Activated T-helper 2 cell treated with anti-CD3 and anti-CD28 coated beads, Interferon-gamma antibody, Interleukin-2, Interleukin-4, amounts not matched to agents 10 μg/mL and 5 μg/mL and 100 μg/mL, durations not matched to agents 14 hours and 24 hours and 36 hours (primary cell): ENCODE results near the gene LGALS7. TPM values are rescaled to one million over a fixed set of nuclear protein-coding genes. Genes with fewer than 3 reads are reported as not detected.
"Not testable (repeated sequence)": the region's sequence is repeated elsewhere in the genome, so short reads cannot be mapped to it uniquely, and the experiment has no call there.

Source experiments
- DNase-seq: peaks from one replicate; pipeline ENCODE4 v3.0.0; 2021; ENCODE audit warnings: low spot score
- H3K27ac Mint-ChIP-seq: one replicate; pipeline ENCODE4 v1.8.0; 2021; ENCODE audit warnings: mixed read lengths
- H3K27me3 Mint-ChIP-seq: one replicate; pipeline ENCODE4 v1.8.0; 2021; ENCODE audit warnings: low read depth, mixed read lengths
- H3K36me3 Mint-ChIP-seq: one replicate; pipeline ENCODE4 v1.8.0; 2021; ENCODE audit warnings: low read depth, mixed read lengths
- H3K4me1 Mint-ChIP-seq: one replicate; pipeline ENCODE4 v1.8.0; 2021; ENCODE audit warnings: low read depth, mixed read lengths
- H3K4me3 Mint-ChIP-seq: one replicate; pipeline ENCODE4 v1.8.0; 2021; ENCODE audit warnings: low read depth, mild to moderate bottlenecking, moderate library complexity, mixed read lengths
- H3K9me3 Mint-ChIP-seq: one replicate; pipeline ENCODE4 v1.8.0; 2021; ENCODE audit warnings: mixed read lengths
- intact Hi-C: fragments of 100-400 bp; cut with micrococcal nuclease; formaldehyde crosslinking; loops from one replicate; pipeline ENCODE4 v1.15.1; 2023
- total RNA-seq: library from RNA; stranded (reverse); gene quantifications from 2 replicates; pipeline ENCODE4 v1.2.3, GENCODE V29; 2022

The LGALS7 gene
- total RNA-seq, 1 donor from 2014 or later, result not detected

DNA sequence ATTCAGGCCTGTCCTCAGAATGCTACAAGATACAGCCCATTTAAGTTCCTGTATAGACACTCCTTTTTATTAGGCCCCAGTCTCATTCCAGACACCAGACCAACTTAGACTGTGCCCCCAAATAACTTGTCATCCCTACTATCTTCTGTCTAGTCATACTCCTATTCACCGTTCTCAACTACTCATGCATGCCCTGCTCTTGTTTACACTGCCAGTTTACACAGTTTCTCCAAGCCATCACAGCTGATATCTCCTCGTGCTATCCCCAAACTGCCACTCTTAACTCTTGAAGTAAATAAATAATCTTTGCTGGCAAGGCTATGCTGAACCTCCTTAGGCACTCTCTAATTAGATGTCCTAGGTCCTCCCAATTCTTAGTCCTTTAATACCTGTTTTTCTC is 19.1 kb downstream of the LGALS7 start:
- not testable (repeated sequence) for H3K4me3 Mint-ChIP-seq, DNase-seq
- H3K27me3 Mint-ChIP-seq, result peaks cover 18% of the 10 kb centered on the region

DNA sequence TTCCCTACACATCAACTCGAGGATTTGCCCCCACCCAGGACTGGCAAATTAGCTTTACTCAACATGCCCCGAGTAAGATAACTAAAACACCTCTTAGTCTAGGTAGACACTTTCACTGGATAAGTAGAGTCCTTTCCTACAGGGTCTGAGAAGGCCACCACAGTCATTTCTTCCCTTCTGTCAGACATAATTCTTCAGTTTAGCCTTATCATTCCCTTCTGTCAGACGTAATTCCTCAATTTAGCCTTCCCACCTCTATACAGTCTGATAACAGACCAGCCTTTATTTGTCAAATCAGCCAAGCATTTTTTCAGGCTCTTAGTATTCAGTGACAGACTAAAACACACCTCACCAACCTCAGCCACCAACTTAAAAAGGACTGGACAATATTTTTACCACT is 19.5 kb downstream of the LGALS7 start:
- intact Hi-C loops, result loop anchor here (10.0 kb wide), 1 partner anchor 51 kb away; no protein-coding TSS in a partner anchor
- H3K36me3 Mint-ChIP-seq, H3K9me3 Mint-ChIP-seq, H3K4me3 Mint-ChIP-seq, H3K27ac Mint-ChIP-seq, DNase-seq, H3K4me1 Mint-ChIP-seq: not testable (repeated sequence)
- peaks cover 18% of the 10 kb centered on the region for H3K27me3 Mint-ChIP-seq

More for the DNA sequence above, 19.1 kb downstream of the LGALS7 start:
- intact Hi-C loops, result loop anchor here (10.0 kb wide), 1 partner anchor 51 kb away; no protein-coding TSS in a partner anchor
- not testable (repeated sequence) for H3K36me3 Mint-ChIP-seq, H3K4me1 Mint-ChIP-seq, H3K27ac Mint-ChIP-seq, H3K9me3 Mint-ChIP-seq

DNA sequence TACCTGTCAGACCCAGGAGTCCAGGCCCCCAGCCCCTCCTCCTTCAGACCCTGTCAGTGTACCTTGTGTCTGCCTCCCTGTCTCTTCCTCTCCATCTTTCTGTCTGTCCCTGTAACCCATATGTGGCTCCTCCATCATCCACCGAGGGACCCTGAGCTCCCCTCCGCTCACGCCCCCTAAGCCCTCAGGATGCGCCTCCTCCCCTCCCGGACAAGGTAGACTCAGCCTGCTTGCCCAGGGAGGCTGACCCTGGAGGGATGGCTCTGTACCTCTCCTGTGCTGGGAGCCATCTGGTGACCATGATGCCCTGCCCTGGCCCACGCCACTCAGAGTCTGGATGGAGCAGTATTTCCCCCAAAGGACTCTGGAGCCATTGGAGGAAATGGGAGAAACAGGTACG is 28.0 kb downstream of the LGALS7 start:
- Mint-ChIP-seq H3K27ac (no peak overlapping the region), H3K9me3 (no peaks in the 10 kb centered on the region), H3K27me3 (peaks cover 9% of the 10 kb centered on the region), H3K4me1 (no peaks in the 10 kb centered on the region), H3K36me3 (no peaks in the 10 kb centered on the region), H3K4me3 (no peak overlapping the region)
- no peak for DNase-seq
- intact Hi-C loops, result no loop called here

DNA sequence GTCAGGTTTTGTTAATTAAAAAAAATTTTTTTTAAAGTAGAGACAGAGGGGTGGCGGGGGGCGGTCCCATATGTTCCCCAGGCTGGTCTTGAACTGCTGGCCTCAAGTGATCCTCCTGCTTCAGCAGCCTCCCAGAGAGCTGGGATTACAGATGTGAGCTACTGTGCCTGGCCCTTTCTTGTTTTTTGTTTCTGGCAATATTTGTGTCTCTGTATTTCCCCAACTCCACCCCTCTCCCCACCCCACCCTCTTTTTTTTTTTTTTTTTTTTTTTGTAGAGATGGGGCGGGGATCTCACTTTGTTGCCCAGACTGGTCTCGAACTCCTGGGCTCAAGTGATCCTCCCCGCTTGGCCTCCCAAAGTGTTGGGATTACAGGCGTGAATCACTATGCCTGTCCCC is 28.4 kb downstream of the LGALS7 start:
- DNase-seq, result no peak
- Mint-ChIP-seq H3K27ac (no peak overlapping the region), H3K36me3 (no peaks in the 10 kb centered on the region)

DNA sequence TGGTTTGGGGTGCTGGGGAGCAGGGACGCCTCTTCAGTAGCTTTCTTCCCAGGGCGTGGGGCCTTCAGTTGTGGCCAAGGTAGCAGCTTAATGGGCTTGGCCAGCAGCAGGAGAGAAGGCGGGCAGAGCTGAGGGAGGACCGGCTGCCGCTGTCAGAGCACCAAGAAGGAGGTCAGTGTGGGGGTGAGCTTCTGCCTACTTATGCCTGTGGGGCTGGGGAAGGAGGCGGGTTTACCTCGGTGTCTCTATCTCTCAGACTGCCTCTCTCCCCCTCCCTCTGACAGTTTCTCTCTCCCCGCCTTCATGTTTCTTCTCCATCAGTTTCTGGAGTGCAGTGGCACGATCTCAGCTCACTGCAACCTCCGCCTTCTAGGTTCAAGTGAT is 29.0 kb downstream of the LGALS7 start, which contains the start of gene CAPN12:
TSS of gene CAPN12 (minus strand) at position 177 of the 384 bp plus-strand sequence. CDS start 309 bp downstream, outside the sequence.
- intact Hi-C loops, result no loop called here
- Mint-ChIP-seq H3K4me1 (peaks cover 4% of the 10 kb centered on the region), H3K36me3 (no peaks in the 10 kb centered on the region)

More for the DNA sequence above, 28.4 kb downstream of the LGALS7 start:
- H3K4me3 Mint-ChIP-seq, result no peak overlapping the region
- intact Hi-C loops, result no loop called here
- H3K27me3 Mint-ChIP-seq, result peaks cover 5% of the 10 kb centered on the region
- no peaks in the 10 kb centered on the region for H3K9me3 Mint-ChIP-seq
- peaks cover under 1% of the 10 kb centered on the region for H3K4me1 Mint-ChIP-seq

DNA sequence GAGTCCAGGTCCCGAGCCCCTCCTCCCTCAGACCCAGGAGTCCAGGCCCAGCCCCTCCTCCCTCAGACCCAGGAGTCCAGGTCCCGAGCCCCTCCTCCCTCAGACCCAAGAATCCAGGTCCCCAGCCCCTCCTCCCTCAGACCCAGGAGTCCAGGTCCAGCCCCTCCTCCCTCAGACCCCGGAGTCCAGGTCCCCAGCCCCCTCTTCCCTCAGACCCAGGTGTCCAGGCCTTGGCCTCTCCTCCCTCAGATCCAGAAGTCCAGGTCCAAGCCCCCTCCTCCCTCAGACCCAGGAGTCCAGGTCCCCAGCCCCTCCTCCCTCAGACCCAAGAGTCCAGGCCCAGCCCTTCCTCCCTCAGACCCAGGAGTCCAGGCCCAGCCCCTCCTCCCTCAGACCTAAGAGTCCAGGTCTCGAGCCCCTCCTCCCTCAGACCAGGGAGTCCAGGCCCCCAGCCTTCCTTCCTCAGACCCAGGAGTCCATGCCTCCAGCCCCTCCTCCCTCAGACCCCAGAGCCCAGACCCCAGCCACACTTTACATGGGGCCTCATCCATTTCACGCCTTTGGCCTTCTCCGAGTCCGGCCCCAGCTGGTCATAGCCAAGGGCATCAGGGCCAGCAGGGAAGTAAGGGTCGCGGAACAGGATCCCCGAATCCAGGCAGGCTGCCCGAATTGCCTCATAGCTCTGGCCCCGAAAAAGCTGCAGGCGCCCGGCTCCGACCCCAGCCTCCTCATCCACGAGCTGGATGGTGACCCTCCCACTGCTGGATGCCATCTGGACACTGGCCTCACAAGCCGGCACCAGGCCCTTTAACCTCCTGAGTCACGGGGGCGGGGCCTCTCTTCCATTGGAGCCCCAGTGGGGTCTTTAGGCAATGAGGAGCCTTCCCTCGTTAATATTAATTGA is 29.7 kb downstream of the LGALS7 start:
- no peak for DNase-seq
- intact Hi-C loops, result no loop called here
- peaks cover 4% of the 10 kb centered on the region for H3K4me1 Mint-ChIP-seq
- H3K9me3 Mint-ChIP-seq, result no peaks in the 10 kb centered on the region
- no peaks in the 10 kb centered on the region for H3K36me3 Mint-ChIP-seq
- H3K27me3 Mint-ChIP-seq, result peaks cover 5% of the 10 kb centered on the region
- H3K27ac Mint-ChIP-seq, result no peak overlapping the region
- no peak overlapping the region for H3K4me3 Mint-ChIP-seq

More for the DNA sequence above, 29.0 kb downstream of the LGALS7 start, which contains the start of gene CAPN12:
- no peaks in the 10 kb centered on the region for H3K9me3 Mint-ChIP-seq
- no peak within 1 kb of the TSS for H3K27ac Mint-ChIP-seq
- no peak within 1 kb of the TSS for H3K4me3 Mint-ChIP-seq
- H3K27me3 Mint-ChIP-seq, result peaks cover 5% of the 10 kb centered on the region
- DNase-seq, result no peak

DNA sequence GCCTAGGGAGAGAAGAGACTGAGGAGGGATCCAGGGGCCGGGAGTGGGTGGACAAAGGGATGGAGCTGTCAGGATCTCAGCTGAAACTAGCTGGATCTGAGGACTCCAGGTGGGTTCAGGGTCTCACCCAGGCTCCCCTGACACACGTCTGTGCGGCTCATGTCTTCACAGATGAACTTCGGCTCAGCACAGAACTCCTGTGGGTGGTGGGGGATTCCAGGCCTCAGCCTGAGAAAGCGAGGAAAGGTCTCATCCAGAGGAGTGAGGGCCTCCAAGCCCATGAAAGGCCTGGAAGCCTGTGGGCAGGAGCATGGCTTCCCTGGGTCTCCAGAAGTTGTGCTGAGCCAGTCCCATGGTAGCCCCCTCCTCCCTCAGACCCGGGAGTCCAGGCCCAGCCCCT is 30.4 kb downstream of the LGALS7 start:
- H3K4me1 Mint-ChIP-seq, result peaks cover 8% of the 10 kb centered on the region
- no peak for DNase-seq
- H3K4me3 Mint-ChIP-seq, result no peak overlapping the region
- H3K36me3 Mint-ChIP-seq, result no peaks in the 10 kb centered on the region
- no peaks in the 10 kb centered on the region for H3K9me3 Mint-ChIP-seq
- peaks cover 1% of the 10 kb centered on the region for H3K27me3 Mint-ChIP-seq
- H3K27ac Mint-ChIP-seq, result no peak overlapping the region
- intact Hi-C loops, result no loop called here

DNA sequence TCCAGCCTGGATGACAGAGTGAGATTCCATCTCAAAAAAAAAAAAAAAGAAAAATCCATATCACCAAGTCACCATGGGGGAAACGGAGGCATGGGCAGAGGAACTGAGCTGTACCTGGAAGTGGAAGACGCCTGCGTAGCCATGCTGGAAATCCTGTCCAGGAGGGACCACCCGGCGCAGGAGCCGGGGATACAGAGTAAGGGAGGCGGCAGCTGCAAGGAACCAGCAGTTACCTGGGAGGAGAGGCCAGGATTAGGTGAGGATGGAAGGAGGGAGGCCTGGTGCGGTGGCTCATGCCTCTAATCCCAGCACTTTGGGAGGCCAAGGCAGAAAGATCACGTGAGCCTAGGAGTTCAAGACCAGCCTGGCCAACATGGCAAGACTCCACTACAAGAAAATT is 31.0 kb downstream of the LGALS7 start:
- H3K36me3 Mint-ChIP-seq, result peaks cover 2% of the 10 kb centered on the region
- peaks cover 6% of the 10 kb centered on the region for H3K27me3 Mint-ChIP-seq
- H3K4me1 Mint-ChIP-seq, result peaks cover 12% of the 10 kb centered on the region
- H3K9me3 Mint-ChIP-seq, result no peaks in the 10 kb centered on the region
- no peak overlapping the region for H3K27ac Mint-ChIP-seq
- DNase-seq, result no peak
- no peak overlapping the region for H3K4me3 Mint-ChIP-seq
- intact Hi-C loops, result no loop called here

DNA sequence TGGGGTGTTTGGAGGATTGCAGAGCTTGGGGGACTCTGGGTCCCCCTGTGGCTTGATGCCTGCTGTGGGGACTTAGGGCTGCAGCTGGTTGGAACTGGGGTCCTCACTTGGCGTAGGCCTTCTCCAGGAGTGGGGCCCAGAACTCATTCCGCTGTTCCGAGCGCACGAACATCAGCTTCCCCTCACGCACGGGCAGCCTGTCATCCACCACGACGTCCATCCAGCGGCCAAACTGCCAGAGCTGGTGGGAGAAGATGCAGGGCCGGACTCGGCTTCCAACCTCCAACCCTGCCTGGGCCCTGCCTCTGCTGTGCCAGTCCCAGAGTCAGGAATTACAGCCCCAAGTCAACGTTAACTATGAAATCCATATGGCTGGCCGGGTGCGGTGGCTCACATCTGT is 31.6 kb downstream of the LGALS7 start:
- H3K27me3 Mint-ChIP-seq, result peaks cover 6% of the 10 kb centered on the region
- H3K36me3 Mint-ChIP-seq, result peaks cover 2% of the 10 kb centered on the region
- intact Hi-C loops, result no loop called here
- no peak for DNase-seq
- no peaks in the 10 kb centered on the region for H3K9me3 Mint-ChIP-seq
- no peak overlapping the region for H3K4me3 Mint-ChIP-seq
- H3K4me1 Mint-ChIP-seq, result peaks cover 13% of the 10 kb centered on the region
- no peak overlapping the region for H3K27ac Mint-ChIP-seq

DNA sequence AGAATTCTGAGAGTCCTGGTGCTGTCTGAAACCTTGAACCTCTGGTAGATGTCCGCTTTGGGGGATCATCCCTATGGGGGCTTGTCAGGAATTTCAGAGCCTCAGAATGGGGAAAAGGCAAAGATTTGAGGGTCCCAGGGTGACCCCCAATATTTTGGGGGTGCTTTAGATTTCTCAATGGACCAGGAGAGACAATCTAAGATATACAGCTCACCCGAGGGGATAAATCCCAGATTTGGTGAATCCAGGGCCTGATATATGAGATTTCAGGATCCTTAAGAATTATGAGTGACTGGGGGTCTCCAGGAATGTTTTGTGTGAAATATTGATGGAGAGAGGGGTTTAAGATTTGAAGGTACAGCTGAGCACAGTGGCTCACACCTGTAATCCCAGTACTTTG is 32.4 kb downstream of the LGALS7 start:
- Mint-ChIP-seq H3K27ac (no peak overlapping the region), H3K4me3 (no peak overlapping the region), H3K27me3 (peaks cover 6% of the 10 kb centered on the region), H3K4me1 (peaks cover 16% of the 10 kb centered on the region), H3K36me3 (peaks cover 2% of the 10 kb centered on the region), H3K9me3 (no peaks in the 10 kb centered on the region)
- intact Hi-C loops, result no loop called here
- DNase-seq, result no peak

DNA sequence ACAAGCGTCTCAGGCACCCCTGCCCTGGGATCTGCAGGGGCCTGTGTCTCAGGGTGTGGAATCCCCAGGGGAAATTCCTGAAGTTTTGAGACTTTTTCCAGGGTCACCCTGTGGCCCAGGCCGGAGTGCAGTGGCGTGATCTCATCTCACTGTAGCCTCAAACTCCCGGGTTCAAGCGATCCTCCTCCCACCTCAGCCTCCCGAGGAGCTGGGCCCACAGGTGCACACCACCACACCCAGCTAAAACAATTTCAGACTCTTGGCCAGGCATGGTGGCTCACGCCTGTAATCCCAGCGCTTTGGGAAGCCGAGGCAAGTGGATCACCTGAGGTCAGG is 33.1 kb downstream of the LGALS7 start:
- Mint-ChIP-seq H3K27ac (no peak overlapping the region), H3K36me3 (peaks cover 2% of the 10 kb centered on the region), H3K4me1 (peaks cover 18% of the 10 kb centered on the region)

DNA sequence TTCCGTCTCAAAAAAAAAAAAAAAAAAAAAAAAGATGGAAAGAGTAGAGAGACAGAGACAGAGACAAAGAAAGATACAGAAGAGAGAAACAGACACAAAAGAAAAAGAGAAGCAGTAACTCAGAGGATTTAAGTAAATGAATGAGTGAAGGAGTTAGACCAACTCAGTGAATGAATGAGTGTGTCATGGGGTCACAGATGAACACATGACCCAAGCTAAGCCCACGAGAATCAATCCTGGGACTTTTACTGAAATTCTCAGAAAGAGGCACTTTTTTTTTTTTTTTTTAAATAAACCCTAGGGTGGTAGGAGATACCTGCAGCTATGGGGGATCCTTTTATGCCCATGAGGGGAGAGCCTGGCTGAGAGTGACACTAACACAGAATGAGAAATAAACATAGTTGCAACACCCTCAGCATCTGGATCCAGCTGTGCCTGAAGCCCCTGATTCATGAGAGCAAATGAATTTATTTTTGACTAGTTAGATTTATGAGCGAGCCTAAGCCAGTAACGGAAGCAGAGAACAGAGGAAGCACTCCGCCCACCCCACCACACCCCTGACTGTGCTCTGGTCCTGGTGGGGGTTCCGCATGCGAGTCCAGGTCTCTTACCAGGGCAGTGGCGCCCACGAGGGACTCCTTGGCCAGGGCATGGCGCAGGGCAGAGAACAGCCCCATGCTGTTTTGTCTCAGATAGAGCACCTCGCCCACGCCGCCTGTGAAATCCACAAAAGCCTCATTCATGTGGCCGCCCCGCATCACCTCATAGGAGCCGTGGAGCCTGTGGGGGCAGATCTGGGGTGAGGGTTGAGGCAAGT is 33.7 kb downstream of the LGALS7 start:
- Mint-ChIP-seq H3K27ac (no peak overlapping the region), H3K27me3 (peaks cover 6% of the 10 kb centered on the region), H3K9me3 (no peaks in the 10 kb centered on the region), H3K36me3 (peaks cover 2% of the 10 kb centered on the region), H3K4me3 (no peak overlapping the region), H3K4me1 (peaks cover 24% of the 10 kb centered on the region)
- DNase-seq, result no peak
- intact Hi-C loops, result loop anchor here (5.0 kb wide), 1 partner anchor 93 kb away; the partner anchor contains the start of gene ECH1

More for the DNA sequence above, 33.1 kb downstream of the LGALS7 start:
- Mint-ChIP-seq H3K4me3 (no peak overlapping the region), H3K9me3 (no peaks in the 10 kb centered on the region), H3K27me3 (peaks cover 6% of the 10 kb centered on the region)
- DNase-seq, result no peak
- intact Hi-C loops, result no loop called here
